K562 (cell line): ENCODE results near the gene SP6. TPM values are rescaled to one million over a fixed set of nuclear protein-coding genes. Genes with fewer than 3 reads are reported as not detected.

Experiments
- ARID2 ChIP-seq: fragments of 450-650 bp; IDR thresholded peaks from 2 replicates; pipeline ENCODE4 v1.6.1; 2017; ENCODE audit warnings: antibody characterized with exemption, mild to moderate bottlenecking
- ASH1L ChIP-seq: fragments of 450-650 bp; IDR thresholded peaks from 2 replicates; pipeline ENCODE4 v1.6.1; 2018; ENCODE audit warnings: borderline replicate concordance, mild to moderate bottlenecking, low read depth; ENCODE audit not compliant: partially characterized antibody
- BMI1 ChIP-seq: fragments of 150-350 bp; IDR thresholded peaks from 2 replicates; pipeline ENCODE4 v1.6.1; 2014; ENCODE audit warnings: low read length
- CCAR2 ChIP-seq: fragments of 200-400 bp; formaldehyde crosslinking; IDR thresholded peaks from 2 replicates; pipeline ENCODE4 v1.6.1; 2017; ENCODE audit warnings: mild to moderate bottlenecking, low read depth, low read length
- CXXC5 ChIP-seq: fragments of 250-450 bp; sonication (Bioruptor Pico); IDR thresholded peaks from 2 replicates; pipeline ENCODE4 v1.8.0; 2022; ENCODE audit warnings: inconsistent platforms, mild to moderate bottlenecking, moderate library complexity
- ETV5 ChIP-seq: sonication (generic); formaldehyde crosslinking; IDR thresholded peaks from 2 replicates; pipeline ENCODE4 v1.4.0; 2020; ENCODE audit warnings: low read depth, mild to moderate bottlenecking, missing genetic modification reagents
- GABPB1 ChIP-seq: sonication (generic); formaldehyde crosslinking; IDR thresholded peaks from 2 replicates; pipeline ENCODE4 v1.8.0; 2022; ENCODE audit warnings: mild to moderate bottlenecking, missing genetic modification reagents
- GATA2 ChIP-seq: sonication (generic); formaldehyde crosslinking; IDR thresholded peaks from 2 replicates; pipeline ENCODE4 v1.4.0; 2020; ENCODE audit warnings: mild to moderate bottlenecking, missing genetic modification reagents
- GATAD2A ChIP-seq: fragments of 450-650 bp; IDR thresholded peaks from 2 replicates; pipeline ENCODE4 v1.6.1; 2017
- NEUROD1 ChIP-seq: fragments of 150-350 bp; IDR thresholded peaks from 2 replicates; pipeline ENCODE4 v1.6.1; 2014; ENCODE audit warnings: borderline replicate concordance, low read length, low read depth; ENCODE audit not compliant: partially characterized antibody
- NR2C1 ChIP-seq, 2 experiments: fragments of 450-650 bp; IDR thresholded peaks; 2 replicates each; pipeline ENCODE4 v1.6.1; 2017; ENCODE audit warnings: mild to moderate bottlenecking in 2 of 2, antibody characterized with exemption in 1 of 2, inconsistent platforms in 1 of 2, missing compliant biosample characterization in 1 of 2, missing genetic modification characterization in 1 of 2
- NR2F6 ChIP-seq: fragments of 450-650 bp; formaldehyde crosslinking; IDR thresholded peaks from 2 replicates; pipeline ENCODE4 v1.4.0; 2020; ENCODE audit warnings: mild to moderate bottlenecking
- POU5F1 ChIP-seq: fragments of 150-350 bp; IDR thresholded peaks from 2 replicates; pipeline ENCODE4 v1.6.1; 2014; ENCODE audit warnings: borderline replicate concordance, low read length, low read depth, mild to moderate bottlenecking; ENCODE audit not compliant: partially characterized antibody
- RBFOX2 ChIP-seq: fragments of 200-400 bp; formaldehyde crosslinking; IDR thresholded peaks from 2 replicates; pipeline ENCODE4 v1.6.1; 2017; ENCODE audit warnings: low read depth, mild to moderate bottlenecking, low read length, moderate library complexity
- RFX5 ChIP-seq: IDR thresholded peaks from 2 replicates; pipeline ENCODE4 v1.6.1; 2011; ENCODE audit warnings: low read depth, mild to moderate bottlenecking, improper control_type of control experiment, low read length
- SREBF1 ChIP-seq: fragments of 150-350 bp; IDR thresholded peaks from 2 replicates; pipeline ENCODE4 v1.6.1; 2014; ENCODE audit warnings: antibody characterized with exemption, low read depth, low read length, borderline replicate concordance
- ZNF212 ChIP-seq: fragments of 450-650 bp; formaldehyde crosslinking; IDR thresholded peaks from 2 replicates; pipeline ENCODE4 v1.4.0; 2020; ENCODE audit warnings: mild to moderate bottlenecking
- ZNF696 ChIP-seq: fragments of 250-450 bp; sonication (Bioruptor Pico); conservative IDR thresholded peaks from 2 replicates; pipeline ENCODE4 v1.4.0; 2020; ENCODE audit warnings: mild to moderate bottlenecking, moderate library complexity
- ZNF785 ChIP-seq: fragments of 250-450 bp; sonication (Bioruptor Pico); IDR thresholded peaks from 2 replicates; pipeline ENCODE4 v1.4.0; 2020; ENCODE audit warnings: mild to moderate bottlenecking
- polyA plus RNA-seq, 8 experiments: library from polyadenylated mRNA; depleted of rRNA in 4 of 8; stranded (reverse) in 5 of 8; unstranded in 3 of 8; fragments of >200 nt; fragmentation: Nextera tagmentation in 2 of 8; fragmentation: Illumina TruSeq in 1 of 8; extraction: Ambion mirVana in 2 of 8; extraction: Trizol in 1 of 8; gene quantifications; 2 replicates each; pipeline versions ENCODE4 v1.2.1 to v1.2.3, GENCODE V29; 2011 to 2014; ENCODE audit warnings: inconsistent platforms in 1 of 8, missing spikeins in 1 of 8
- total RNA-seq, 7 experiments: library from RNA; depleted of rRNA in 6 of 7; stranded (reverse); fragments of >200 nt in 6 of 7; fragmentation: Illumina TruSeq in 2 of 7; extraction: Trizol in 2 of 7; gene quantifications; 2 replicates each; pipeline versions ENCODE4 v1.2.1 to v1.2.3, GENCODE V29; 2011 to 2021; ENCODE audit warnings: low replicate concordance in 1 of 7
- TF ChIP-seq, protein P1 (sequence below): fragments of 450-650 bp; formaldehyde crosslinking; IDR thresholded peaks from 2 replicates; pipeline ENCODE4 v1.4.0; 2022; ENCODE audit warnings: missing genetic modification characterization
- TF ChIP-seq, protein P2 (sequence below): fragments of 250-450 bp; sonication (Bioruptor Pico); IDR thresholded peaks from 2 replicates; pipeline ENCODE4 v1.4.0; 2020
- TF ChIP-seq, protein P3 (sequence below): fragments of 250-450 bp; sonication (Bioruptor Pico); IDR thresholded peaks from 2 replicates; pipeline ENCODE4 v1.8.0; 2022; ENCODE audit warnings: inconsistent platforms
- TF ChIP-seq, protein P4 (sequence below): conservative IDR thresholded peaks from 2 replicates; pipeline ENCODE4 v1.6.1; 2011; ENCODE audit warnings: low read depth, mild to moderate bottlenecking, low read length; ENCODE audit not compliant: control insufficient read depth

The SP6 gene
- total and polyA plus RNA-seq, 9 of the 15 experiments (the other 6 are each of a cell fraction or from before 2014, with no cell fraction given), result 0.11 to 7.9 (median 2.2) TPM

DNA sequence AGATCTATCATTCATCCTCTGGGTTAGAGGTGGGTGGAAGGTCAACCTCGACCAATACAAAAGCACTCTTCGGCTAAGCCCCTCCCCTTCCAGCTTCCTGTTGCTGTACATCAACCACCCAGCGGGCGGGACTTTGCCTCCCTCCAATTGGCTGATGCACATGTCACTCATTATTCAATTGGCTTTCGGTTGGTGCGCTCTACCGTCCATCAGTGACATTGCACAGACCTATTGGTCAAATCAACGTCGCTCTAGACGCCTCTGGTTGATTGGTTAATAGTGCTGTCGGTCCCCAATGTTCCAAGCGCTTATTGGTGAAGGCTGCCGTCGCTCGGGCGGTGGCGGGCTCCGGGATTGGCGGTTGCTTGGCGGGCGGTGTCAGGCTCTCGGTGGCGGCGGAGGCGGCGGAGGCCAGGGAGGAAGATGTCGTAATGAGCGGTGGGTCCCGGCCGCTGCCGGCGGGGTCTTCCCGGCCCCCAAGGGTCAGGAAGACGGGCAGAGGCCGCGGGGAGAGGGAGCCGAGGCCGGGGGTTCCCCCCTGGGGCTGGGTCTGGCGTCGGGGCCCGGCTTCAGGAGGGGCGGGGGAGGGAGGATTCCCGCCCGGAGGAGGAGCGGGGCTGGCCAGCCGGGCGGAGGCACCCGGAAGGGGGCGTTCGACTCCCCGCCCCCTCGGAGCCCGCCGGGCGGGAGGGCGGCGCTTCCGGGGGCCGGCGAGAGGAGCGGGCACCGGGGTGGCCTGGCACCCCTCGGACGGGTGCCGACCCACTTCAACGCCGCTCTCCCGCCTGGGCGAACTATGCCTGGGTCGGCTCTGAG is 45.1 kb upstream of the SP6 start, which contains the start of gene SP2 (continued):
- peak; percentile 90 for TF ChIP-seq RBFOX2
- TF ChIP-seq NR2F6 (CRISPR knock-in tag), result no peak
- TF ChIP-seq ZNF785 (CRISPR knock-in tag), result no peak
- TF ChIP-seq ETV5, result peak; percentile 31
- peak; percentile 68; the same call in 1 of the 2 replicates for TF ChIP-seq SREBF1
- no peak for TF ChIP-seq RFX5
- TF ChIP-seq, protein P1, sequence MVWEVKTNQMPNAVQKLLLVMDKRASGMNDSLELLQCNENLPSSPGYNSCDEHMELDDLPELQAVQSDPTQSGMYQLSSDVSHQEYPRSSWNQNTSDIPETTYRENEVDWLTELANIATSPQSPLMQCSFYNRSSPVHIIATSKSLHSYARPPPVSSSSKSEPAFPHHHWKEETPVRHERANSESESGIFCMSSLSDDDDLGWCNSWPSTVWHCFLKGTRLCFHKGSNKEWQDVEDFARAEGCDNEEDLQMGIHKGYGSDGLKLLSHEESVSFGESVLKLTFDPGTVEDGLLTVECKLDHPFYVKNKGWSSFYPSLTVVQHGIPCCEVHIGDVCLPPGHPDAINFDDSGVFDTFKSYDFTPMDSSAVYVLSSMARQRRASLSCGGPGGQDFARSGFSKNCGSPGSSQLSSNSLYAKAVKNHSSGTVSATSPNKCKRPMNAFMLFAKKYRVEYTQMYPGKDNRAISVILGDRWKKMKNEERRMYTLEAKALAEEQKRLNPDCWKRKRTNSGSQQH (CRISPR knock-in tag), result no peak
- TF ChIP-seq ARID2, result no peak
- peak; percentile 100 for TF ChIP-seq ASH1L
- peak; percentile 93 for TF ChIP-seq GABPB1 (CRISPR knock-in tag)
- peak; percentile 98 for TF ChIP-seq NR2C1 (IDR thresholded peaks at IDR 0.05)
- peak; percentile 98 for TF ChIP-seq NR2C1 (tag; IDR thresholded peaks at IDR 0.05)
- peak; percentile 93 for TF ChIP-seq CXXC5 (CRISPR knock-in tag)
- TF ChIP-seq ZNF696 (CRISPR knock-in tag), result no peak
- TF ChIP-seq GATAD2A, result no peak
- no peak for TF ChIP-seq GATA2 (CRISPR knock-in tag)
- no peak for TF ChIP-seq CCAR2
- TF ChIP-seq NEUROD1, result peak; percentile 100
- no peak for TF ChIP-seq POU5F1
- no peak for TF ChIP-seq BMI1
- TF ChIP-seq, protein P2, sequence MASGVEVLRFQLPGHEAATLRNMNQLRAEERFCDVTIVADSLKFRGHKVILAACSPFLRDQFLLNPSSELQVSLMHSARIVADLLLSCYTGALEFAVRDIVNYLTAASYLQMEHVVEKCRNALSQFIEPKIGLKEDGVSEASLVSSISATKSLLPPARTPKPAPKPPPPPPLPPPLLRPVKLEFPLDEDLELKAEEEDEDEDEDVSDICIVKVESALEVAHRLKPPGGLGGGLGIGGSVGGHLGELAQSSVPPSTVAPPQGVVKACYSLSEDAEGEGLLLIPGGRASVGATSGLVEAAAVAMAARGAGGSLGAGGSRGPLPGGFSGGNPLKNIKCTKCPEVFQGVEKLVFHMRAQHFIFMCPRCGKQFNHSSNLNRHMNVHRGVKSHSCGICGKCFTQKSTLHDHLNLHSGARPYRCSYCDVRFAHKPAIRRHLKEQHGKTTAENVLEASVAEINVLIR (CRISPR knock-in tag), result peak; percentile 95
- TF ChIP-seq, protein P3, sequence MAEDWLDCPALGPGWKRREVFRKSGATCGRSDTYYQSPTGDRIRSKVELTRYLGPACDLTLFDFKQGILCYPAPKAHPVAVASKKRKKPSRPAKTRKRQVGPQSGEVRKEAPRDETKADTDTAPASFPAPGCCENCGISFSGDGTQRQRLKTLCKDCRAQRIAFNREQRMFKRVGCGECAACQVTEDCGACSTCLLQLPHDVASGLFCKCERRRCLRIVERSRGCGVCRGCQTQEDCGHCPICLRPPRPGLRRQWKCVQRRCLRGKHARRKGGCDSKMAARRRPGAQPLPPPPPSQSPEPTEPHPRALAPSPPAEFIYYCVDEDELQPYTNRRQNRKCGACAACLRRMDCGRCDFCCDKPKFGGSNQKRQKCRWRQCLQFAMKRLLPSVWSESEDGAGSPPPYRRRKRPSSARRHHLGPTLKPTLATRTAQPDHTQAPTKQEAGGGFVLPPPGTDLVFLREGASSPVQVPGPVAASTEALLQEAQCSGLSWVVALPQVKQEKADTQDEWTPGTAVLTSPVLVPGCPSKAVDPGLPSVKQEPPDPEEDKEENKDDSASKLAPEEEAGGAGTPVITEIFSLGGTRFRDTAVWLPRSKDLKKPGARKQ (CRISPR knock-in tag), result no peak
- TF ChIP-seq, protein P4, sequence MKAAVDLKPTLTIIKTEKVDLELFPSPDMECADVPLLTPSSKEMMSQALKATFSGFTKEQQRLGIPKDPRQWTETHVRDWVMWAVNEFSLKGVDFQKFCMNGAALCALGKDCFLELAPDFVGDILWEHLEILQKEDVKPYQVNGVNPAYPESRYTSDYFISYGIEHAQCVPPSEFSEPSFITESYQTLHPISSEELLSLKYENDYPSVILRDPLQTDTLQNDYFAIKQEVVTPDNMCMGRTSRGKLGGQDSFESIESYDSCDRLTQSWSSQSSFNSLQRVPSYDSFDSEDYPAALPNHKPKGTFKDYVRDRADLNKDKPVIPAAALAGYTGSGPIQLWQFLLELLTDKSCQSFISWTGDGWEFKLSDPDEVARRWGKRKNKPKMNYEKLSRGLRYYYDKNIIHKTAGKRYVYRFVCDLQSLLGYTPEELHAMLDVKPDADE, result no peak; the same call in none of the 2 replicates
- no peak for TF ChIP-seq ZNF212 (CRISPR knock-in tag)
